H1 (cell line): ENCODE data around the gene SLC35F1.

ENCODE experiments used
- EGR1 ChIP-seq: IDR thresholded peaks from 2 replicates; pipeline ENCODE4 v1.6.1; 2011; ENCODE audit warnings: low read depth, low read length, borderline replicate concordance
- EP300 ChIP-seq, 2 experiments: IDR thresholded peaks; 1 replicate in 1 of 2; 2 replicates in 1 of 2; pipeline ENCODE4 v1.6.1; 2011 to 2012; ENCODE audit warnings: low read depth in 2 of 2, low read length in 2 of 2, mild to moderate bottlenecking in 2 of 2, borderline replicate concordance in 1 of 2, inconsistent platforms in 1 of 2, moderate library complexity in 1 of 2
- JUN ChIP-seq: IDR thresholded peaks from 2 replicates; pipeline ENCODE4 v1.6.1; 2011; ENCODE audit warnings: low read depth, mild to moderate bottlenecking, improper control_type of control experiment, low read length
- KDM1A ChIP-seq: fragments of 200-600, 300-600 bp; sonication (generic); IDR thresholded peaks from 2 replicates; pipeline ENCODE4 v1.7.1; 2016; ENCODE audit warnings: mild to moderate bottlenecking, low read length, borderline replicate concordance
- POLR2AphosphoS5 ChIP-seq: IDR thresholded peaks from 2 replicates; pipeline ENCODE4 v1.6.1; 2011; ENCODE audit warnings: low read depth, low read length
- RAD21 ChIP-seq, 2 experiments: IDR thresholded peaks in 1 of 2; conservative IDR thresholded peaks in 1 of 2; 2 replicates each; pipeline ENCODE4 v1.6.1; 2011; ENCODE audit warnings: low read depth in 2 of 2, low read length in 2 of 2, improper control_type of control experiment in 1 of 2, inconsistent platforms in 1 of 2, mild to moderate bottlenecking in 1 of 2, moderate library complexity in 1 of 2
- TCF12 ChIP-seq: IDR thresholded peaks from 2 replicates; pipeline ENCODE4 v1.6.1; 2011; ENCODE audit warnings: low read depth, mild to moderate bottlenecking, low read length
- TF ChIP-seq, protein P1 (sequence below), 3 experiments: IDR thresholded peaks; 1 replicate in 2 of 3; 2 replicates in 1 of 3; pipeline versions ENCODE4 v1.5.1 to v1.6.1; 2011; ENCODE audit warnings: low read length in 3 of 3, mild to moderate bottlenecking in 3 of 3, inconsistent platforms in 2 of 3, low read depth in 1 of 3, moderate library complexity in 1 of 3; ENCODE audit not compliant: insufficient read depth in 1 of 3; ENCODE audit errors: control extremely low read depth in 1 of 3

- TF ChIP-seq POLR2AphosphoS5 (no peak), EP300 (IDR thresholded peaks at IDR 0.05; ENCODE audit: borderline replicate concordance in 1 of 2, low read depth in 2 of 2, low read length in 2 of 2) (no peak), RAD21 (IDR thresholded peaks at IDR 0.05 in 1 of 2, conservative IDR thresholded peaks at IDR 0.05 in 1 of 2; ENCODE audit: low read depth in 2 of 2, low read length in 2 of 2) (peak; percentile 46 to 54), TCF12 (no peak), KDM1A (no peak), EGR1 (no peak), JUN (no peak)
- TF ChIP-seq, protein P1, sequence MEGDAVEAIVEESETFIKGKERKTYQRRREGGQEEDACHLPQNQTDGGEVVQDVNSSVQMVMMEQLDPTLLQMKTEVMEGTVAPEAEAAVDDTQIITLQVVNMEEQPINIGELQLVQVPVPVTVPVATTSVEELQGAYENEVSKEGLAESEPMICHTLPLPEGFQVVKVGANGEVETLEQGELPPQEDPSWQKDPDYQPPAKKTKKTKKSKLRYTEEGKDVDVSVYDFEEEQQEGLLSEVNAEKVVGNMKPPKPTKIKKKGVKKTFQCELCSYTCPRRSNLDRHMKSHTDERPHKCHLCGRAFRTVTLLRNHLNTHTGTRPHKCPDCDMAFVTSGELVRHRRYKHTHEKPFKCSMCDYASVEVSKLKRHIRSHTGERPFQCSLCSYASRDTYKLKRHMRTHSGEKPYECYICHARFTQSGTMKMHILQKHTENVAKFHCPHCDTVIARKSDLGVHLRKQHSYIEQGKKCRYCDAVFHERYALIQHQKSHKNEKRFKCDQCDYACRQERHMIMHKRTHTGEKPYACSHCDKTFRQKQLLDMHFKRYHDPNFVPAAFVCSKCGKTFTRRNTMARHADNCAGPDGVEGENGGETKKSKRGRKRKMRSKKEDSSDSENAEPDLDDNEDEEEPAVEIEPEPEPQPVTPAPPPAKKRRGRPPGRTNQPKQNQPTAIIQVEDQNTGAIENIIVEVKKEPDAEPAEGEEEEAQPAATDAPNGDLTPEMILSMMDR (IDR thresholded peaks at IDR 0.05; ENCODE audit: control extremely low read depth in 1 of 3, insufficient read depth in 1 of 3, low read depth in 1 of 3, low read length in 3 of 3): peak; percentile 60 to 79 (median 74)
Measured at GRCh38 chr6:117906958-117907600, at the start of gene SLC35F1.
